ENCODE data around the gene TMEM150C.

- TF ChIP-seq PATZ1 (CRISPR knock-in tag; IDR thresholded peaks at IDR 0.05; ENCODE audit: borderline replicate concordance): no peak
- no peak for TF ChIP-seq ZFP30 (CRISPR knock-in tag; IDR thresholded peaks at IDR 0.05)
- no peak for TF ChIP-seq CSDC2 (CRISPR knock-in tag; IDR thresholded peaks at IDR 0.05)
- no peak for TF ChIP-seq ARNTL (CRISPR knock-in tag; IDR thresholded peaks at IDR 0.05; ENCODE audit: borderline replicate concordance, low read depth)
- TF ChIP-seq ESRRG (CRISPR knock-in tag; IDR thresholded peaks at IDR 0.05): no peak
- TF ChIP-seq ZNF8 (CRISPR knock-in tag; IDR thresholded peaks at IDR 0.05): no peak
- TF ChIP-seq ZFP3 (CRISPR knock-in tag; IDR thresholded peaks at IDR 0.05): no peak
- no peak for TF ChIP-seq PPARA (CRISPR knock-in tag; IDR thresholded peaks at IDR 0.05; ENCODE audit: borderline replicate concordance)
Observed at GRCh38 chr4:82604522-82604921, 42.7 kb upstream of the TMEM150C start.
